ENCODE results near the gene NKX1-1. TPM values are rescaled to one million over a fixed set of nuclear protein-coding genes. Genes with fewer than 3 reads are reported as not detected.

Gene NKX1-1
- polyA plus RNA-seq, 1 donor (not counting 4 experiments of a cell fraction or from before 2014, with no cell fraction given), result not detected

DNA sequence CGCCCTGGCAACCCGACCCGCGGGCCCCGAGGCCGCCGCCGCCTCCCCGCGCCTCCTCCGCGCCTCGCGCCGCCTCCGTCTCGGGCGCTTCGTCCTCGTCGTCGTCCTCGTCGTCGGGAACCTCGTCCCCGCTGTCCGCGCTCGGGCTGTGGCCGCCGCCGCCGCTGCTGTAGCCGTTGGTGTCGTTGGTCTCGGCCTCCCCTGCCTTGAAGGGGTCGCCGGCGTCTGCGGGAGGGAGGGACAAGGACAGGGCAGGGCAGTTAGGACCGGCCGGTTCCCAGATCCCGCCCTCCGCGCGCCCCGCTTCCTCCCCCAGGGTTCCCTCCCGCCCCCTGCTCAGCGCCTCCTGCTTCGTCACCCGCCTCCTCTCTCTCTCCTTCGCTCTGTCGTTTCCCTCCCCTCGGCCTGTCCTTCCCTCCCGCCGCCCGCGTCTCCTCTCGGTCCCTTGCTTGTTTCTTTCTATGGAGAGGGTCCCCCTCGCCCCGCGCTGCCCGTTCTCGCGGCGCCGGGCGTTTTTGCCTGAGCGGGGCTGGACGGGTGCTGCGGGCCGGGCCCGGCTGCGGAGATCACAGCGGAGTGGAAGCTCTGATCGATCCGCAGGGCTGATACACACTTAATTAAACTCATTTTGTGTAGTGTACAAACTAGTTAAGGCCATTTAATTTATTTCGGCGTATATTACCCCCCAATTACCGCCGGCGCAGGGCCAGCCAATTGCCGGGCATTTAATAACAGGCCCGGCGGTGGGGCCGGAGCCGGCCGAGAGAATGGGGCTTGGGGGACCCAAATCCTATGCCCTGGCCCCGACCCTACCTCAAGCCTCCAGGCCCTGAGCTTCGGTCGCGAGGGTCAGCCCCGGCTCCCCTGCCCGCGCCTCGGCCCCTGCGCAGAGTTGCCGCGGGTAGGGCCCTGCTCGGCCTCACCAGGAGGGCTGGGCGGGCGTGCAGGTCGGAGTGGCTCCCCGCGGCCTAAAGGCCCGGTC, 2.4 kb downstream of the NKX1-1 start:
- Histone ChIP-seq H3K79me2 (ENCODE audit: control insufficient read depth, insufficient read depth, low read length) (no peaks in the 10 kb centered on the region), H2AFZ (ENCODE audit: control insufficient read depth, low read length) (no peak overlapping the region), H3K4me1 (ENCODE audit: control insufficient read depth, extremely low read depth, insufficient read depth, low read length) (no peaks in the 10 kb centered on the region), H3K27ac (ENCODE audit: control insufficient read depth, insufficient read depth, low read length) (no peak overlapping the region), H3K9ac (ENCODE audit: control insufficient read depth, extremely low read depth, insufficient read depth, low read length) (no peak overlapping the region), H3K9me3 (ENCODE audit: control insufficient read depth, low read depth, low read length) (no peaks in the 10 kb centered on the region), H3K4me3 (ENCODE audit: control insufficient read depth in 2 of 3, extremely low read depth in 1 of 3, insufficient read depth in 2 of 3, low read depth in 1 of 3, low read length in 3 of 3) (no peak overlapping the region), H4K20me1 (ENCODE audit: control insufficient read depth, extremely low read depth, insufficient read depth, low read length) (no peaks in the 10 kb centered on the region), H3K27me3 (ENCODE audit: control insufficient read depth, extremely low read depth, insufficient read depth, low read length) (peaks cover 88% of the 10 kb centered on the region), H3K9me1 (ENCODE audit: control insufficient read depth, extremely low read depth, insufficient read depth, low read length) (no peaks in the 10 kb centered on the region), H3K36me3 (ENCODE audit: control insufficient read depth in 2 of 2, extremely low read depth in 1 of 2, insufficient read depth in 2 of 2, low read length in 2 of 2) (no peaks in the 10 kb centered on the region), H3K4me2 (ENCODE audit: control insufficient read depth, extremely low read depth, insufficient read depth, low read depth, low read length) (no peak overlapping the region)
- dilution Hi-C loops (cut with MboI; ENCODE audit: extremely low pct_ligation_motif_present, low sequenced_read_pairs), result loop anchor here (25.0 kb wide), 1 partner anchor 233 kb away; no protein-coding TSS in a partner anchor
- no peak for FAIRE-seq
- DNase-seq (ENCODE audit: low read depth, low spot score), result no peak
- TF ChIP-seq CTCF (optimal IDR thresholded peaks at IDR 0.05 in 1 of 3, IDR thresholded peaks at IDR 0.05 in 1 of 3, conservative IDR thresholded peaks at IDR 0.05 in 1 of 3; ENCODE audit: extremely low read depth in 1 of 3, insufficient read depth in 2 of 3, low read length in 3 of 3) (no peak), EZH2 (IDR thresholded peaks at IDR 0.05; ENCODE audit: low read length) (peak; percentile 86)

DNA sequence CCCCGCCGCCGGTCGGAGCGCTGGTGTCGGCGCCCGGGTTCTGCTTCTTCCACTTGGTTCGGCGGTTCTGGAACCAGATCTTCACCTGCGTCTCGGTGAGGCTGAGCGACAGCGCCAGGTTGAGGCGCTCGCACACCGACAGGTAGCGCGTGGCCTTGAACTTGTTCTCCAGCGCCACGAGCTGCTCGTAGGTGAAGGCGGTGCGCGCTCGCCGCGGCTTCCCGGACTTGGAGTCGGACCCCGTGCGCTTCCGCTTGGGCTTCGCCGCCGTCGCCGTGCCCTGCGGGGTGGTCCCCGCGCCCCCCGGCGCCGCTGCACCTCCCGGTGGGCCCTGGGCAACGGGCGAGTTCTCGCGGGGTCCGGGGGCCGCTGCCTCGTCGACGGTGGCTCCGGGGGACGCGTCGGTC, 3.1 kb downstream of the NKX1-1 start:
- Histone ChIP-seq H3K9me1 (ENCODE audit: control insufficient read depth, extremely low read depth, insufficient read depth, low read length) (no peaks in the 10 kb centered on the region), H3K4me3 (ENCODE audit: control insufficient read depth in 2 of 3, extremely low read depth in 1 of 3, insufficient read depth in 2 of 3, low read depth in 1 of 3, low read length in 3 of 3) (no peak overlapping the region), H3K4me2 (ENCODE audit: control insufficient read depth, extremely low read depth, insufficient read depth, low read depth, low read length) (no peak overlapping the region), H3K79me2 (ENCODE audit: control insufficient read depth, insufficient read depth, low read length) (no peaks in the 10 kb centered on the region), H3K9ac (ENCODE audit: control insufficient read depth, extremely low read depth, insufficient read depth, low read length) (no peak overlapping the region), H3K36me3 (ENCODE audit: control insufficient read depth in 2 of 2, extremely low read depth in 1 of 2, insufficient read depth in 2 of 2, low read length in 2 of 2) (no peaks in the 10 kb centered on the region), H3K4me1 (ENCODE audit: control insufficient read depth, extremely low read depth, insufficient read depth, low read length) (no peaks in the 10 kb centered on the region), H2AFZ (ENCODE audit: control insufficient read depth, low read length) (no peak overlapping the region), H3K9me3 (ENCODE audit: control insufficient read depth, low read depth, low read length) (peaks cover 4% of the 10 kb centered on the region), H4K20me1 (ENCODE audit: control insufficient read depth, extremely low read depth, insufficient read depth, low read length) (no peaks in the 10 kb centered on the region), H3K27me3 (ENCODE audit: control insufficient read depth, extremely low read depth, insufficient read depth, low read length) (peaks cover 81% of the 10 kb centered on the region), H3K27ac (ENCODE audit: control insufficient read depth, insufficient read depth, low read length) (no peak overlapping the region)
- FAIRE-seq (no peak), DNase-seq (ENCODE audit: low read depth, low spot score) (no peak)
- dilution Hi-C loops (cut with MboI; ENCODE audit: extremely low pct_ligation_motif_present, low sequenced_read_pairs), result loop anchor here (25.0 kb wide), 1 partner anchor 234 kb away; no protein-coding TSS in a partner anchor
- TF ChIP-seq CTCF (optimal IDR thresholded peaks at IDR 0.05 in 1 of 3, IDR thresholded peaks at IDR 0.05 in 1 of 3, conservative IDR thresholded peaks at IDR 0.05 in 1 of 3; ENCODE audit: extremely low read depth in 1 of 3, insufficient read depth in 2 of 3, low read length in 3 of 3) (no peak), EZH2 (IDR thresholded peaks at IDR 0.05; ENCODE audit: low read length) (peak; percentile 90)
